CD14-positive monocyte (primary cell): Measurements from ENCODE around the gene C12orf42. TPM values are rescaled to one million over a fixed set of nuclear protein-coding genes. Genes with fewer than 3 reads are reported as not detected.

Experiments
- DNase-seq, 3 donors: peaks; one replicate each; pipeline ENCODE4 v3.0.0-alpha.2; 2011 to 2022
- H2AFZ ChIP-seq: 2 replicates; pipeline ENCODE4 v1.6.0; 2012; ENCODE audit warnings: mild to moderate bottlenecking, low read depth, low read length, inconsistent platforms; ENCODE audit not compliant: insufficient read depth, poor library complexity, severe bottlenecking
- H3K27ac ChIP-seq, 2 donors: 1 replicate in 1 of 2; 2 replicates in 1 of 2; pipeline ENCODE4 v1.5.1; 2012 to 2013; ENCODE audit warnings: low read length in 2 of 2, control low read depth in 1 of 2, inconsistent platforms in 1 of 2, low read depth in 1 of 2, mild to moderate bottlenecking in 1 of 2
- H3K27me3 ChIP-seq, 2 donors: one replicate each; pipeline versions ENCODE4 v1.6.0 to v1.6.1; 2011 to 2013; ENCODE audit warnings: low read length in 2 of 2; ENCODE audit not compliant: control insufficient read depth in 2 of 2, insufficient read depth in 2 of 2
- H3K36me3 ChIP-seq, 2 donors: replicated peaks in 1 of 2; 1 replicate in 1 of 2; 2 replicates in 1 of 2; pipeline versions ENCODE4 v1.5.1 to v1.6.1; 2012 to 2013; ENCODE audit warnings: low read length in 2 of 2, control low read depth in 1 of 2, inconsistent platforms in 1 of 2, mild to moderate bottlenecking in 1 of 2; ENCODE audit not compliant: insufficient read depth in 2 of 2, control insufficient read depth in 1 of 2
- H3K4me1 ChIP-seq, 2 donors: 1 replicate in 1 of 2; 2 replicates in 1 of 2; pipeline versions ENCODE4 v1.5.1 to v1.6.1; 2012 to 2013; ENCODE audit warnings: low read length in 2 of 2, control low read depth in 1 of 2, inconsistent platforms in 1 of 2, mild to moderate bottlenecking in 1 of 2, moderate library complexity in 1 of 2; ENCODE audit not compliant: insufficient read depth in 2 of 2, control insufficient read depth in 1 of 2
- H3K4me2 ChIP-seq: replicated peaks from 2 replicates; pipeline ENCODE3; 2012; ENCODE audit warnings: low read length, moderate library complexity, mild to moderate bottlenecking; ENCODE audit not compliant: poor library complexity, severe bottlenecking; ENCODE audit errors: extremely low read depth
- H3K4me3 ChIP-seq, 3 experiments: fragments of 200-600 bp in 1 of 3; sonication (generic) in 1 of 3; replicated peaks in 1 of 3; 1 replicate in 2 of 3; 2 replicates in 1 of 3; pipeline ENCODE4 v1.5.1; 2011 to 2013; ENCODE audit warnings: low read length in 3 of 3, mild to moderate bottlenecking in 3 of 3, control low read depth in 2 of 3, low read depth in 2 of 3, inconsistent platforms in 1 of 3, moderate library complexity in 1 of 3
- H3K79me2 ChIP-seq: 2 replicates; pipeline ENCODE4 v1.6.0; 2012; ENCODE audit warnings: mild to moderate bottlenecking, control low read depth, inconsistent platforms, low read length, moderate library complexity; ENCODE audit not compliant: insufficient read depth
- H3K9ac ChIP-seq: 2 replicates; pipeline ENCODE4 v1.6.0; 2017; ENCODE audit warnings: low read length, mild to moderate bottlenecking; ENCODE audit not compliant: insufficient read depth, poor library complexity, severe bottlenecking
- H3K9me3 ChIP-seq, 2 donors: replicated peaks in 1 of 2; 1 replicate in 1 of 2; 2 replicates in 1 of 2; pipeline versions ENCODE4 v1.5.1 to v1.6.1; 2012 to 2013; ENCODE audit warnings: low read length in 2 of 2, control low read depth in 1 of 2; ENCODE audit not compliant: control insufficient read depth in 1 of 2, insufficient read depth in 1 of 2
- H4K20me1 ChIP-seq: 2 replicates; pipeline ENCODE4 v1.6.0; 2012; ENCODE audit warnings: mild to moderate bottlenecking, low read length, control low read depth, moderate library complexity; ENCODE audit not compliant: insufficient read depth
- H3K27ac Mint-ChIP-seq, 7 donors: one replicate each; pipeline ENCODE4 v1.8.0; 2020; ENCODE audit warnings: mild to moderate bottlenecking in 7 of 7, mixed read lengths in 7 of 7, moderate library complexity in 6 of 7, inconsistent platforms in 2 of 7
- H3K27me3 Mint-ChIP-seq, 3 donors: one replicate each; pipeline ENCODE4 v1.8.0; 2021 to 2022; ENCODE audit warnings: low read depth in 3 of 3, mild to moderate bottlenecking in 3 of 3, mixed read lengths in 3 of 3, moderate library complexity in 3 of 3, inconsistent platforms in 1 of 3
- H3K36me3 Mint-ChIP-seq, 2 donors: one replicate each; pipeline ENCODE4 v1.8.0; 2020; ENCODE audit warnings: mixed read lengths in 2 of 2, inconsistent platforms in 1 of 2, mild to moderate bottlenecking in 1 of 2
- H3K4me1 Mint-ChIP-seq: one replicate; pipeline ENCODE4 v1.8.0; 2020; ENCODE audit warnings: mild to moderate bottlenecking, mixed read lengths
- H3K4me3 Mint-ChIP-seq, 2 donors: one replicate each; pipeline ENCODE4 v1.8.0; 2020; ENCODE audit warnings: mild to moderate bottlenecking in 2 of 2, mixed read lengths in 2 of 2, moderate library complexity in 1 of 2
- H3K9me3 Mint-ChIP-seq, 7 donors: one replicate each; pipeline ENCODE4 v1.8.0; 2020 to 2022; ENCODE audit warnings: mixed read lengths in 7 of 7, mild to moderate bottlenecking in 6 of 7, moderate library complexity in 6 of 7, inconsistent platforms in 2 of 7
- WGBS: methylation state at CpG from one replicate; pipeline ENCODE4 v1.1.5; 2013; ENCODE audit warnings: missing lambda C conversion rate; ENCODE audit not compliant: insufficient coverage; 5-methylcytosine and 5-hydroxymethylcytosine counted together
- intact Hi-C, 2 donors: fragments of 100-400 bp; cut with micrococcal nuclease; formaldehyde crosslinking; loops; one replicate each; pipeline versions ENCODE4 v1.15.0 to v1.15.1; 2023
- polyA plus RNA-seq, 3 donors: library from polyadenylated mRNA; depleted of rRNA in 1 of 3; unstranded in 2 of 3; stranded (reverse) in 1 of 3; fragments of 300-500 nt in 2 of 3; fragments of >200 nt in 1 of 3; fragmentation: Illumina TruSeq in 2 of 3; gene quantifications; 1 replicate in 2 of 3; 2 replicates in 1 of 3; pipeline ENCODE4 v1.2.3, GENCODE V29; 2012 to 2021
- TF ChIP-seq, protein P1 (sequence below): fragments of 200-600 bp; IDR thresholded peaks from one replicate; pipeline ENCODE4 v1.8.0; 2022; ENCODE audit warnings: antibody characterized with exemption, mild to moderate bottlenecking

The C12orf42 gene
- polyA plus RNA-seq, 3 donors, result not detected

DNA sequence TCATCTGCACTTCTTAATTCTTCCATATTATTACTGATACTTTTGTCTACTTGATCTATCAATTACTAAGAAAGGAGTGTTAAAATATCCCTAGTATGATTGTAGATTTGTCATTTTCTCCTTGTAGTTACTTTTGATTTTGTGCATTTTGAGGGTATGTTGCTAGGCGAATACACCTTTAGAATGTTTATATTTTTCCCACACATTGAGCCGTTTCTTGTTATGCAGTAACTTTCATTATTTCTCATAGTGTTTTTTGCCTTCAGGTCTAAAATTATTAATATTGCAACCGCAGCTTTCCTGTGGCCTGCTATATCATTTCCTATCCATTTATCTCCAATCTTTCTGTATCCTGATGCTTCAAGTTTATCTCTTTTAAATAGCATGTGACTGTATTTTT, 44.6 kb upstream of the C12orf42 start:
- Histone ChIP-seq H2AFZ (no peak overlapping the region), H3K36me3 (no peaks in the 10 kb centered on the region), H3K27ac (no peak overlapping the region), H3K27me3 (no peaks in the 10 kb centered on the region), H4K20me1 (no peaks in the 10 kb centered on the region), H3K9me3 (no peaks in the 10 kb centered on the region), H3K4me3 (no peak overlapping the region), H3K9ac (no peak overlapping the region), H3K4me1 (no peaks in the 10 kb centered on the region), H3K79me2 (no peaks in the 10 kb centered on the region), H3K4me2 (no peak overlapping the region)
- Mint-ChIP-seq H3K4me3 (no peak overlapping the region), H3K4me1 (no peaks in the 10 kb centered on the region), H3K36me3 (no peaks in the 10 kb centered on the region), H3K9me3 (peaks cover 0 to 5% (median 0%) of the 10 kb centered on the region in 7 donors), H3K27ac (no peak overlapping the region), H3K27me3 (peaks cover 1 to 19% (median 7%) of the 10 kb centered on the region in 3 donors)
- intact Hi-C loops, result loop anchor here in 1 of 2 donors (10.0 kb wide), 1 partner anchor 1766 kb away; no protein-coding TSS in a partner anchor
- TF ChIP-seq, protein P1, sequence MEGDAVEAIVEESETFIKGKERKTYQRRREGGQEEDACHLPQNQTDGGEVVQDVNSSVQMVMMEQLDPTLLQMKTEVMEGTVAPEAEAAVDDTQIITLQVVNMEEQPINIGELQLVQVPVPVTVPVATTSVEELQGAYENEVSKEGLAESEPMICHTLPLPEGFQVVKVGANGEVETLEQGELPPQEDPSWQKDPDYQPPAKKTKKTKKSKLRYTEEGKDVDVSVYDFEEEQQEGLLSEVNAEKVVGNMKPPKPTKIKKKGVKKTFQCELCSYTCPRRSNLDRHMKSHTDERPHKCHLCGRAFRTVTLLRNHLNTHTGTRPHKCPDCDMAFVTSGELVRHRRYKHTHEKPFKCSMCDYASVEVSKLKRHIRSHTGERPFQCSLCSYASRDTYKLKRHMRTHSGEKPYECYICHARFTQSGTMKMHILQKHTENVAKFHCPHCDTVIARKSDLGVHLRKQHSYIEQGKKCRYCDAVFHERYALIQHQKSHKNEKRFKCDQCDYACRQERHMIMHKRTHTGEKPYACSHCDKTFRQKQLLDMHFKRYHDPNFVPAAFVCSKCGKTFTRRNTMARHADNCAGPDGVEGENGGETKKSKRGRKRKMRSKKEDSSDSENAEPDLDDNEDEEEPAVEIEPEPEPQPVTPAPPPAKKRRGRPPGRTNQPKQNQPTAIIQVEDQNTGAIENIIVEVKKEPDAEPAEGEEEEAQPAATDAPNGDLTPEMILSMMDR, result no peak
- DNase-seq, result no peak
- no CpG with 5 or more reads among the region's 3 CpGs for WGBS

DNA sequence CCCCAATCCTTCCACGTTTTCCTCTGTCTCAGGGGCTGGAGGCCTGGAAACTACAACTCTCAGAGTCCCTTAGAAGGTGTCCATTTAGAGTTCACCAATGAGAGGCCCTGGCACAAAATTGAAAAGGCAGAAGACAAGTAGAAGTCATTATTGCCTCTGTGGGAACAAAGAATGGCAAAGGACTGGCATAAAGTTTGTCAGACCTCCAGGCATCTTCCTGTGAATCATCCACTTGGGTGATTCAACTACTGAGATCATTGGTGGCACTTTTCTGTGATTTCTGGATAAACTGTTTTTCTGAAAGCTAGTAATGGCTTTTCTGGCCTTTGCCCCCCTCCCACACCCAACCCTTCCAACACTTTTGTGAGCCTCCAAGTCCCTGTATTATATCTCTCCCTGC, 42.6 kb upstream of the C12orf42 start:
- Mint-ChIP-seq H3K27ac (no peak overlapping the region), H3K36me3 (no peaks in the 10 kb centered on the region), H3K4me1 (no peaks in the 10 kb centered on the region), H3K9me3 (peaks cover 0 to 3% (median 0%) of the 10 kb centered on the region in 7 donors), H3K27me3 (peaks cover 1 to 16% (median 7%) of the 10 kb centered on the region in 3 donors), H3K4me3 (no peak overlapping the region)
- H3K9ac ChIP-seq, result no peak overlapping the region
- H3K27me3 ChIP-seq, result no peaks in the 10 kb centered on the region
- intact Hi-C loops, result no loop called here
- H3K4me3 ChIP-seq, result no peak overlapping the region
- H3K4me1 ChIP-seq, result no peaks in the 10 kb centered on the region
- no peak overlapping the region for H3K4me2 ChIP-seq
- H3K27ac ChIP-seq, result no peak overlapping the region
- 67% methylated on average over 1 of the region's 1 CpG for WGBS
- no peak overlapping the region for H2AFZ ChIP-seq
- H3K79me2 ChIP-seq, result no peaks in the 10 kb centered on the region
- DNase-seq, result no peak
- no peaks in the 10 kb centered on the region for H3K9me3 ChIP-seq
- TF ChIP-seq, protein P1, result no peak
- H4K20me1 ChIP-seq, result no peaks in the 10 kb centered on the region
- no peaks in the 10 kb centered on the region for H3K36me3 ChIP-seq
